GM18507 (cell line): Measurements from ENCODE around the gene ANTKMT.

ENCODE experiments used
- DNase-seq: peaks from one replicate; pipeline ENCODE4 v3.0.0; 2011; ENCODE audit warnings: low read depth; ENCODE audit not compliant: insufficient read length; ENCODE audit errors: extremely low spot score
- FAIRE-seq: peaks from 2 replicates; lab custom pipeline; 2011; peaks lifted over from hg19 to GRCh38; lab: Jason Lieb, UNC

ANTKMT gene

DNA sequence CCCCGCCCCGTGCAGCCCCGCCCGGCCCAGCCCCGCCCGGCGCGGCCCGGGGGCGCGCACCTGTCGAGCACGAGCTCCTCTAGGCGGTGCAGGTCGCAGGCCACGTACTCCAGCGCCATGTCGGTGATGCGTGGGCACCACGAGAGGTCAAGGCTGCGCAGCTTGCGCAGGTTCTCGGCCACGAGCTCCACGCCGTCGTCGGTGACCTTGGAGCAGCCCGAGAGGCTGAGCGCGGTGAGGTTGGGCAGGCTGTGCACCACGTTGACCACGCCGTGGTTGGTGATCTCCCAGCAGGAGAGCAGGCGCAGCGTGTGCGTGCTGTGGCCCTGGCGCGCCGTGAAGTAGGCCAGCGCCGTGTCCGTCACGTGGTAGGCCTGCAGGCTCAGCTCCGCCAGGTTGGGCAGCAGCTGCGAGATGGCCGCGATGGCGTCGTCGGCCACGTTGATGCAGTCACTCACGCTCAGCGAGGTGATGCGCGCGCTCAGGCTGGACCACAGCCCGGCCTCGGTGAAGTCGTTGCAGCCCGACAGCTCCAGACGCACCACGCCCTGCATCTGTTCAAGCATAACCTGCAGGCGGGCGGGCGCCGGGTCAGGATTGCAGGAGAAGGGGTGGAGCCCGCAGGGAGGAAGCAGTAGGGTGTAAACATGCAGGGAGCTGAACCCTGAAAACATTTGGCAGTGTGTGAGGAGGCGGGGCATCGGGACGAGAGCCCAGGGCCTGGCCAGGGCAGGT is 25.4 kb upstream of the ANTKMT start:
- no peak for FAIRE-seq
- no peak for DNase-seq

DNA sequence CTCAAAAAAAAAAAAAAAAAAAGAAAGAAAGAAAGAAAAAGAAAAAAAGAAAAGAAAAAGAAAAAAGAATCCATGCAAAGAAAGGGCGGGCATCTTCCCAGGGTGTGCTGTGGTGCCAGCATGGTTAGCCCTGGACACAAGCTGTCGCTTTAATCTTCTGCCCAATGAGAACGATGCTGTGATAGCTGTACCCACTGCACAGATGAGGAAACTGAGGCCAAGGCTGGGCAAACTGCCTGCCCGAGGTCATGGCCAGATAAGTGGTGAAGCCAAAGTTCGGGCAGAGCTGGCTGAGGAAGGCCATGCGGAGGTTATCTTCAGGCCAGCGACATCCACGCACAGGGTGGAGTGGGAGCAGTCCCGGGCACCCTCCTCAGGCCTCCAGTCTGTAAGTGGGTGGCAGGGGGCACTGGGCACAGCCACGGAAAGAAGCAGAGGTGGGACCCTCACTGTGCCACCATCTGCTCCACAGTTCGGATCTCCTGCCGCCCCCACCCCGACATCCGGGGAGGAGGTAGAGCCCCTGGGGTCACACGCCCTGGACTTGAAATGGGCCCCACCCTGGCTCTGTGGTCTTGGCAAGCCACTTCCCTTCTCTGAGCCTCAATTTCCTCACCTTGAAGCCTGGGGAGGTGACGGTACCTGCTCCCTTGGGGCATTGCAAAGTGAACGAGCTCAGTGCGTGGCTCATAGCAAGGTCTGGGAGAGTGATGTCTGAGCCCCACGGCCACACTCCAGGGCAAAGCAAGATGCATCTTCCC is 21.9 kb upstream of the ANTKMT start:
- no peak for FAIRE-seq

DNA sequence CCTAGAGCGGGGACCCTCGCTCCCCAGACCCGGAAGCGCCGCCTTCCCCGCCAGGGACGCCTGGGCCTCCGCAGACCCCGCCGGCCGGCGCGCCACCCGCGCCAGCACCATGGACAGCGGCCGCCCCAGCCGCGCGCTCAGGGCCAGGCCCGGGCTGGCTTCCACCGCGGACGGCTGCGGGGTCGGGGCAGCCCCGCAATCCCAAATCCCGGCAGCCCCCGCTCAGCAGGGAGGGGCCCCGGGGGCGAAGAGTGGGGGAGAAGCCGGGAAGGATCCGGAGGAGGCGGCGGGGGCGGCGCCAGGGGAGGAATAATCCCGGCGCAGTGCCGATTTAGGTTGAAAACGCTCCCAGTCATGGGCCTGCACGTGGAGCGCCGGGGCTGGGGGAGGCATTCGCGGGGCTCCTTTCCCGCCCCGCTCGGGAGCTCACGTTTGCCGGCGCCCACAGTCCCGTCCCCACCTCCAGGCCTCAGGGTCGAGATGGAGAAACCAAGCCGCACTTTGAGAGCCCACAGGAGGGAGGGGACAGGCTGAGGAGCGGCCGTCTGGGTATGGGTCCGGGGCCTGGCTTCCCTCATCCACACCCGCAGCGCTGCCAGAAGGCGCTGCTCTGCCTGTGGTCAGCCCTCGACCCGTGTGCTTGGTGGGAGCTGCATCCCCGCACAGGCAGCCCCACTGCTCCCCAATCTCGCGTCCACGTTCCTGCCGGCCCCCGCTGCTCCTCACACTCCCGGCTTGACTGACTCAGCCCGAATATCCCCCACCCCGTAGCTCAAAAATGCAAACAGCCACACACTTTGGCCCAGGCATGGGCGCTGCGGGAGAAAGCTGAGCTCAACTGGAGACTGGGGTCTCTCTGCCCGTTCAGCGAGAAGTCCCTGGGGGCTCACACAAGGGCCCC is 20.0 kb upstream of the ANTKMT start:
- no peak for FAIRE-seq
- no peak for DNase-seq

More for the DNA sequence above, 21.9 kb upstream of the ANTKMT start:
- no peak for DNase-seq

DNA sequence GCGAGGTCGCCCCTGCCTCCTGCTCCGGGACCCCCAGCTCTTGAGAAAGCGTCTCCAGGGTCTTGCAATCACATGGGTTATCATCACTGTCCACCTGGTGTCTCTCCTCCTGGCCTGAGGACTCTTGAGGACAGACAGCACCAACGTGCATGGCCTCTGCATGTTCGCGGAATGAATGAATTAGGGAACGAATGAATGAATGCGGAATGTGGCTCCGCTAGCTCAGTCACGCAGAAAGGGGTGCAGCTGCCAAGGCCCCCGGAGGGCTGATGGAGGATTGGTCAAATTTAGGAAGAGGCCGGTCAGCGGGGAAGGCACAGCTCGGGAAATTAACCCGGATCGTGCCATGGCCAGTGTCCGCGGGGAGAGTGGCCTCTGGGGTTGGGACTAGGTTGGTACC is 18.6 kb upstream of the ANTKMT start:
- DNase-seq (no peak), FAIRE-seq (no peak)

DNA sequence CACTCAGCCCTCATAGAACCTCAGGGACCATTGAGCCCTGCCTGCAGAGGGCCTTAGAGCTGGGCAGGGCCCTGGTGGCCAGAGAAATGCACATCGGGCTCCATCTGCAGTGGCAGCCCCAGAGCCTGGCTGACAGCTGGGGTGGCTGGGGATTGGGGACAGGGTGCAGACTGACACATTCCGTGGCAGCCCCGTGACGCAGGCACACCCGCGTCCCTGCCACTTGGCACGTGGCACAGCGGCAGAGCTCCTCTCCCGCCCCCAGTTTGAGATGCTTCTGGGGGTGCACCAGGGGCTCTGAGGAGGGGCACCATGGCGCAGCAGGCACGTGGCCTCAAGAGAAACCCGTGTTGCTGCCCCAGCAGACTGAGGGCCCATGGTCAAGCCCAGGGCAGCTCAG is 17.5 kb upstream of the ANTKMT start:
- FAIRE-seq (no peak), DNase-seq (no peak)

DNA sequence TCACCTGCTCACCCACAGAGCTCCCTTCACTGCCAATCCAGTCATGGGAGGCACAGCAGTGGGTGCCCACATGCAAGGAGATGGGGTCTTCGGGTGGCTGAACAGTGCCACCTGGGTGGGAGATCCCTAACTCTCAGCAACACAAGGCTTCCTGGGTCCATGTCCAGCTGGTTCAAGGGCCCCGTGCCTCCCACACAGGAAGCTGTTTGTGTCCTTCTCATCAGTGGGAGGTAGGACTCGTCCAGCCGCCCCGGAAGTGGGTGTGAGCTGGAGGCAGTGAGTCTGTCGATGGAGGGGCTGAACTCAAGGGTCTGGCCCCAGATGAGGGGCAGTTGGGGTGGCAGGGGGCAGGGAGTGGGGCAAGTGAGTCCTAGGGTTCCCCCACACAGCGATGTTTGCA is 16.9 kb upstream of the ANTKMT start:
- FAIRE-seq = no peak
- no peak for DNase-seq

DNA sequence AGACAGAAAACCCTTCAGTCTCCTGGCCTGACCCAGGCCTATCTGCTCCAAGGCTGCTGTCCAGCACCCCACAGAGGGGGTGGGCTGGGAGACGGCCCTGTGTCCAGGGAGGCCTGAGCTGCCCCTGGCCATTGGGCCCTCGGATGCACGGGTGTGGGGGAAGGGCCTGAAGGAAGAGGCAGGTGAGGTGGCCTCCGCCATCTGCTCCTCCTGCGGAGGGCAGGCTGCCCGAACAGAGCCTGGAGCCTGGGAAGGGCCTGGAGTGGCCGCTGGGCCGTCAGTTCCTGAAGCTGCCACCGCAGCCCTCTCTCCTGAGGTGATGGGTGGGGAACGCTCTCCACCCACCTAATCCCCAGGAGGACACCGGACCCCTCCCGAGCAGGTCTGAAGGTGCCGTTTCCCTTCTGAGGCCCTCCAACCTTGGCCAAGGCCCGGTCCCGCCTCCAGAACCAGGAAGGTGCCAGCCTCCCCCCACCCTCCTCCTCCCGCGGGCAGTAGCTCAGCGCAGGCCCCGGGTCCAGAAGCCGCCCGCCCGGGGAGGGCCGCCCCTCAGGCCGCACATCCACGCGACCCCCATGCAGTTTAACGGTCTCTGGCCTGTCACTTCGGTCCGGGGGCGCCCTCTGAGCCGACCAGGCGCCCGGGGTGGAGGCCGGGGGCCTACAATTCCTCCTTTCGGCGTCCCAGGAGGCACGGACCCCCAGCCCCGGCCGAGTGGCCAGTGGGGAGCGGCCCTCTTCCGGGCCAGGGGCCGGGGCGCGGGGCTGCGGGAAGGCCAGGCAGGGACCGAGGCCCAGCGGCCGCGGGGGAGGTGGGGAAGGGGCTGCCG is 16.2 kb upstream of the ANTKMT start:
- DNase-seq = no peak
- FAIRE-seq = no peak

DNA sequence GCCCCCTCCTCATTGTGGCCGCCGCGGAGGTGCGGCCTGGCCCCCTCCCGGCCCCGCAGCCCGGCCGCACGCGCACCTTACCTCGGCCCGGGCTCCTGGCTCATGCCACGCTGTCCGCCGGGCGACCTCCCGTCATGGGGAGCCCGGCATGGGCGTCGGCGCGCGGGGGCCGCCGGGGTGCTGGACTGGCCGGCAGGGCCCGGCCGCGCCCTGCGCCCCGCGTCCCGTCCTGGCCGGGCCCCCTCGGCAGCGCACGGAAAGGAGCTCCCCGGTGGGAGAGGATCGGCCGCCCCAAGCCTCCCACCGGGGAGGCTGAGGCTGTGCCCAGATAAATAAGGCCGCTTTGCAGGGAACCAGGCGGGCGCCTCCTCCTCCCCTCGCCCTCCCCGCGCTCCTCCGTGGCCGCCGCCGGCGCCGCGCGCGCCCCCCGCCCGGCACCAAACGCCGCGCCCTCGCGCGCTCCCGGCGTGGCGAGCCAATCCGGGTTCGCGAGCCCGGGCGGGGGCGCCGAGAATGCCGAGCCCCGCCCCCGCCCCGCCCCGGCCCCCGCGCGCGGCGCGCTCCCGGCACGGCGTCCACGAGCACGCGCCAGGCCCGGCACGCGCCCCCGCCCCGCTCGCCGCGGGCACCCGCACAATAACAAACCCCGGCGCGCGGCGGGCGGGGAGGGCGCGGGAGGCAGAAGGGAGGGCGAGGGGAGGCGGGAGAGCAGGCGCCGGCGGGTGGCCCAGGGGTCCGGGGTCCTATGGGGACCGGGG is 15.3 kb upstream of the ANTKMT start, which contains the start of gene FBXL16:
TSS of gene FBXL16 (minus strand) at position 371 of the 758 bp plus-strand sequence. CDS start 8,396 bp downstream, outside the sequence.
- no peak for DNase-seq
- FAIRE-seq = no peak

DNA sequence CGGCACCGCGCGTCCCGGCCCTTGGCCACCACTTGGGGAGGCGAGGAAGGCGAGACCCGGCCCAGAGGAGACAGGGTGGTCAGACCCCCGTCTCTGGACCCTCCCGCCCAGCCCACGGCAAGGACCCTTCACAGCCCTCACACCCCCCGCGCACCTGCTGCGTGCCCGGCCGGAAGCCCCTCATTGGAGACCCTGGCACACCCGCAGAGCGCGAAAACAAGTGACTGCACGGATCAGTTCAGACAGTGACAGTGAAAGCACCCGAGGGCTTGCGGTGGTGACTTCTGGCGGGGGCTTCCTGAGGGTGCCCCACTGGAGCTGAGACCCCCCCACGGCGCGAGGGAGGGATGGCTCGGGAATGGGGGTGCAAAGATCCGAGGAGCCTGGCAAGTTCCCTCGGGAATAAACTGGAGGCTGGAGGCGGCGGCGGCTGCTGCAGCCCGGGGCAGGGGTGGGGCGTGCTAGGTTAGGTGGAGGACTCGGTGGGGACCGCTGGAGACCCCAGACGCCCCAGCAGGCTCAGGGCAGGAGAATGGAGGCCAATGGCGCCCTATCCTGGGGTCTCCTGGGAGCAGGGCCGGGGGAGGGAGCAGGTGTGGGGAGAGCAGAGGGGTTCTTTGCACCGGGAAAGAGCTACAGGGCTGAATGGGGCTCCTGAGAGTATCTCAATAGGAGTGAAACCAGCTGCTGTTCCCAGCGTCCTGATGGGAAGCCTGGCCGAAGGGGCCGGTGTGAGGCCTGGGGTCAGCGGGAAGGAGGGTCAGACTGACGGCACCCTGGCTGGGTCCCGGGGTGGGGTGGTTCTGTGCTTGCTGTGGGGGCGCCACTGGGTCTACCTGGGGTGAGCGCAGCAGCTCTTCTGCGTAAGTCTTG is 14.5 kb upstream of the ANTKMT start:
- no peak for DNase-seq
- no peak for FAIRE-seq

DNA sequence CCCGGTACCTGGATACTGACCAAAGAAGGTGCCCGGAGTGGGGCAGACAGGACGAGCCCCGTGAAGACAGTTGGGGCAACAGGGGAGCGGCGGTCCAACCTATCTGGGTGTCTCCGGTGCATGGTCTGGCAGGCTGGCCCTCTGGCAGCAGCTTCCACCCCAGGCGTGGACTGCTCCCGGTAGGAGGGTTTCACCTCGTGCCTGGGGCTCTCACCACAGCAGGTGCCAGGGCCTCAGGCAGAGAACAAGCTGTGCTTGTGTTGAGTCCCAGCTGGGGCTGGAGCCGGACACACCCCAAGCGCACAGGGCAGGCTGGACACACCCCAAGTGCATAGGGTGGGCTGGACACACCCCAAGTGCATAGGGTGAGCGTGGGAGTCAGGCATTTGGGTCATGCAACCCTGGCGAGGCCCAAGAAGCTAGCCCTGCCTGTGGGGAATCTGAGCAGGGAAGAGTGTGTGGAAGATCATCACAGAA is 13.8 kb upstream of the ANTKMT start:
- FAIRE-seq = no peak
- no peak for DNase-seq

DNA sequence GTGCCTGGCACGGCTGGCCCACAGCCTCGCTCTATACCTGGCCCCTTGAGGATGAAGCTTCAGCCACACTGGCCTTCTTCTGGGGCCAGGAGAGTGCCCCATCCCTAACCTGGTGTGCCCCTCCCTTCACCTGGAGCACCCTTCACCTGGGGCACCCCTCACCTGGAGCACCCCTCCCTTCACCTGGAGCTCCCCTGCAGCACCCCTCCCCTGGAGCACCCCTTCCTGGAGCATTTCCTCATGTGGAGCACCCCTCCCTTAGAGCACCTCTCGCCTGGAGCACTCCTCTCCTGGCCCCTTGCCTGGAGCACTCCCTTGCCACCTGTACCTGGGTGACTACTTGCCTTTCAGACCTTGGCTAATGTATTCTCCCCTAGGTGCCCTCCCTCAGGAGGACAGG is 12.9 kb upstream of the ANTKMT start:
- no peak for FAIRE-seq

DNA sequence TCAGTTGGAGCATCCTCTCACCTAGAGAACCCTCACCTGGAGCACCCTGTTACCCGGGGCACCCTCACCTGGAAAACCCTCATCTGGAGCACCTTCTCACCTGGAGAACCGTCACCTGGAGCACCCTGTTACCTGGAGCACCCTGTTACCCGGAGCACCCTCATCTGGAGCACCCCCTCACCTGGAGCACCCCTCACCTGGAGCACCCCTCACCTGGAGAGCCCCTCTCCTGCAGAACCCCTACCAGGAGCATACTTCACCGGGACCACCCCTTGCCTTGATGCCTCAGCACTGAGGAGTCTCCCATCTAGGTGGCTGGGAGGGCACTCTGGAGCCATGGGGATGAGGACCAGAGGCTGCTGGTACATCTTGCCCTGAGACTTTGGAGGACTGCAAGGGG is 12.0 kb upstream of the ANTKMT start:
- no peak for DNase-seq
- no peak for FAIRE-seq

More for the DNA sequence above, 12.9 kb upstream of the ANTKMT start:
- DNase-seq = no peak

DNA sequence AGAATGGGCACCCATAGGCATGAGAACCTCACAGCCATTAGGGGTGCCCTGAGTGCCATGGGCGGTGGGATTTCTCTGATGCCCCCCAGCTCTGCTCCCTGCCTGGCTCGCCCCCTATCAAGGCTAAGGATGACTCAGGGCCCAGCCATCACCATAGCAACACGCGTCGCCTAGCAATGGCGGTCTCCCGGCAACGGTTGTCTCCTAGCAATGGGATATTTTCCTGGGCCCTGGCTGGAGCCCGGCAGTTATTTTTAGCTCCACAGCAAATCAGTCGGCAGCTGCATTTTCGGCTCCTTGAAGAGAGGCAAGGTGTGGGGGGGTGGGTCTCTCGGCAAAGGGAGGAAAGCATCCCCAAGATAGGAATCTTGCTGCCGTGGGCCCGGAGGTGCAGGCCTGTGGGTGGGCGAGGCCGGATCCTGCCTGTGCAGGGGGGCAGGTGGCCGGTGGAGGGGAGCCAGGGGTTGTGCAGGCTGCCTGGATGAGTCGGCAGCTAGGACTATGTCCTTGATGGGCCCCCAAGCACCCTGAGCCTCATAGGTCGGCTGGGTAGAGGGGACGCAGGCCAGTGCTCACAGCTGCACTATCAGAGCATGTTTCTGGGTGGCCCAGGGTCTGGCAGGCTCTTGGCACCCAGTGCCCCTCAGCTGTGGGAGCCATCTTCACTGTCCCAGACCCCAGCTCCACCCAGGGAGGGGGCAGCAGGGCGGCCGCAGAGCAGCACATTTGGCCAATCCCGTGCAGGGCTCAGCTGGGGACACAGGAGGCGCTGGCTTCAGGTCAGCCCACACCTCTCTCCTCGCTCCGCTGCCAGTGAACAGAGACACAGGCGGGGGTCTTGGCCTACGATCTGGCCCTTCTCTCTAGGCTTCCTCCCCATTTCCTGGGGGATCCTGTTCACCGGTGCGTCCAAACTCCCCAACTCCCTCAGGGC is 11.1 kb upstream of the ANTKMT start:
- DNase-seq (no peak), FAIRE-seq (no peak)

DNA sequence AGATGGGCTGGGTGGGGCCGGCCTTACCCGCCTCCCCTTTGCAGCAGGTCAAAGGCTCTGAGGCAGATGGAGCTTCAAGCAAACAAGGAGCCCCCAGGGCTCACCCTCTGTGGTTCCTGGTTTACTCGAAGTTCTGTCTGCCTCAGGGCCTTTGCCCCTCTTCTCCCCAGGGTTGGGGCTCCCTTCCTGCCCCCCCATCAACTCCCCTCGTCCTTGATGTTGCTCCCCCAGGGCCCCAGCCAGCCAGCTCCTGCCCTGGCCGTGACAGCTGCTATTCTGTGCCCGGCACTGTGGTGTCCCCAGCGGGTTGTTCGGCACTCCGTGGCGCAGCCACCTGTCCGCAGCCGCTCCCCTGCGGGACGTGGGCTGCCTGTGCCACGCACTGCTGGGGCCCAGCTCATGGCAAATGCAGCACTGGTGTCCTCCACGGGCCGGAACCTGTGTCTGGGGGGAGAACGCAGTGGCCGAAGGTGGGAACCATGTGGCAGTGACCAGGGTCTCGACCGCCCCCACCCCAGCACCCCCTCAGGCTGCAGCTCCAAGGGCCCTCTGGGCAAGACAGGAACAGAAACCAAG is 10.4 kb upstream of the ANTKMT start:
- no peak for DNase-seq
- no peak for FAIRE-seq

DNA sequence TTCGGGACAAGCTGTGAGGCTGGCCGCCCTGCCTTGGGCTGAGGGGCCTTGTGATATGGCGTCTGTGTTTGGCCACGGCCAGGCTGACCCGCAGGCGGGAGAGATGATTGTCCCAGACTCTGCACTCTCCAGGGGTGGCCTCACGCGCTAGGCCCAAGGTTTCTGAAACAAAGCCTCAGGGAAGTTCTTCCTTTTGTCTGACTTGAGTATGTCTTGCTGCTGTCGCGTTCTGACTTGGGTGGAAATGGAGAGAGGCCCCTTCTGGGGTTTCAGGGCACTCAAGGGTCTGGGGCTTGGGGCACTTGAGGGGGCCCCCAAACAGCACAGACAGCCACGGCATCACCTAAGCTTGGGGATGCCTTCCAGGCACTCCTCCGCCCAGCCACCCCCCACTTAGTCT is 9.9 kb upstream of the ANTKMT start:
- FAIRE-seq (no peak), DNase-seq (no peak)
